Central memory CD8-positive, alpha-beta T cell (primary cell): Measurements from ENCODE around the gene LYG1.
"Not testable (repeated sequence)": the region's sequence is repeated elsewhere in the genome, so short reads cannot be mapped to it uniquely, and the experiment has no call there.

Source experiments
- ATAC-seq: fragments of 150-1000 bp; cut with Tn5 transposase; replicated peaks from 2 replicates; pipeline ENCODE4 v1.10.0; 2022; ENCODE audit warnings: mild to moderate bottlenecking, moderate FRiP score, moderate number of reproducible peaks; ENCODE audit not compliant: poor library complexity, severe bottlenecking; ENCODE audit errors: extremely low read depth
- DNase-seq, 2 donors: peaks; one replicate each; pipeline ENCODE4 v3.0.0; 2021; ENCODE audit warnings: low spot score in 2 of 2
- H3K27ac Mint-ChIP-seq: one replicate; pipeline ENCODE4 v1.8.0; 2022; ENCODE audit warnings: low read depth, mild to moderate bottlenecking, moderate library complexity, mixed read lengths
- H3K27me3 Mint-ChIP-seq: one replicate; pipeline ENCODE4 v1.8.0; 2022; ENCODE audit warnings: mixed read lengths
- H3K36me3 Mint-ChIP-seq: one replicate; pipeline ENCODE4 v1.8.0; 2022; ENCODE audit warnings: mild to moderate bottlenecking, moderate library complexity, mixed read lengths; ENCODE audit not compliant: insufficient read depth
- H3K4me1 Mint-ChIP-seq: one replicate; pipeline ENCODE4 v1.8.0; 2022; ENCODE audit warnings: mixed read lengths
- H3K4me3 Mint-ChIP-seq: one replicate; pipeline ENCODE4 v1.8.0; 2022; ENCODE audit warnings: mild to moderate bottlenecking, moderate library complexity, mixed read lengths
- H3K9me3 Mint-ChIP-seq: one replicate; pipeline ENCODE4 v1.8.0; 2022; ENCODE audit warnings: mixed read lengths

The LYG1 gene

GRCh38 chr2:99301097-99301496 is at the start of gene LYG1:
Gene LYG1, minus strand, starts transcription at chr2:99301197. Its CDS starts 5,527 bp downstream, at chr2:99295670.
- H3K27ac Mint-ChIP-seq, H3K4me1 Mint-ChIP-seq, ATAC-seq, H3K27me3 Mint-ChIP-seq, H3K36me3 Mint-ChIP-seq, H3K4me3 Mint-ChIP-seq, H3K9me3 Mint-ChIP-seq, DNase-seq: not testable (repeated sequence)

GRCh38 chr2:99350194-99350593 is 49.2 kb upstream of the LYG1 start:
- Mint-ChIP-seq H3K9me3 (no peaks in the 10 kb centered on the region), H3K27me3 (no peaks in the 10 kb centered on the region), H3K27ac (no peak overlapping the region), H3K4me3 (no peak overlapping the region), H3K36me3 (peaks cover 4% of the 10 kb centered on the region), H3K4me1 (peaks cover 55% of the 10 kb centered on the region)
- no peak for ATAC-seq
- no peak for DNase-seq

- Mint-ChIP-seq H3K4me1 (peaks cover 53% of the 10 kb centered on the region), H3K36me3 (peaks cover 7% of the 10 kb centered on the region), H3K4me3 (no peak overlapping the region), H3K27me3 (no peaks in the 10 kb centered on the region), H3K27ac (peak overlapping the region; percentile 83), H3K9me3 (no peaks in the 10 kb centered on the region)
- ATAC-seq (no peak), DNase-seq (no peak)
These were observed 47.2 kb upstream of the LYG1 start for GRCh38 chr2:99348173-99348572.

DNA sequence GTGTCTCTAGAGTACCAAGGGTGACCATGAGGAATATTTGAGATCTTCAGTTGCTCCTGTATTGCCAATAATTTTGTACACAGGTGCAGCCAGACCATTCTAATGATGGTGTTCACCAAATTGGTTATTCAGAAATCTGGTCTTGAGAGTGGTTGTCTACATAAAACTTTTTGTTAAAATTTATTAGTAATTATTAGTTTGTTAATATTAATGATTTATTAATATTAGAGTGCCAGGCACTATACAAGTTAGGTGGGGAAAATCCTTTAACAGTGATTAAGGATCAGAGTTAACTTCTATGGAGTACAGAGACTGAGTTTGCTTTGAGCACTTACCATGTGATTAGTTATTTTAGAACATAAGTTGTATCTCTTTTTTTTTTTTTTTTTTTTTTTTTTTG is 45.2 kb upstream of the LYG1 start:
- H3K9me3 Mint-ChIP-seq: no peaks in the 10 kb centered on the region
- peaks cover 6% of the 10 kb centered on the region for H3K36me3 Mint-ChIP-seq
- ATAC-seq (no peak), DNase-seq (no peak)
- H3K27ac Mint-ChIP-seq: no peak overlapping the region
- no peak overlapping the region for H3K4me3 Mint-ChIP-seq
- H3K27me3 Mint-ChIP-seq: no peaks in the 10 kb centered on the region
- H3K4me1 Mint-ChIP-seq: peaks cover 68% of the 10 kb centered on the region

DNA sequence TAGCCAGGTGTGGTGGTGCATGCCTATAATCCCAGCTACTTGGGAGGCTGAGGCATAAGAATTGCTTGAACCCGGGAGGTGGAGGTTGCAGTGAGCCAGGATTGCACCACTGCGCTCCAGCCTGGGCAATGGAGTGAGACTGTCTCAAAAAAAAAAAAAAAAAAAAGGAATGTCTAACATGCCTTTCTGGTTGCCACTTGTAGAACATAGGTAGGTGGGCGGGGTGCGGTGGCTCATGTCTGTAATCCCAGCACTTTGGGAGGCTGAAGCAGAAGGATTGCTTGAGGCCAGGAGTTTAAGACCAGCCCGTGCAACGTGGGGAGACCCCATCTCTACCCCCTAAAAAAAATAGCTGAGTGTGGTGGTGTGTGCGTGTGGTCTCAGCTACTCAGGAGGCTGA is 44.4 kb upstream of the LYG1 start:
- not testable (repeated sequence) for DNase-seq, H3K36me3 Mint-ChIP-seq, H3K27ac Mint-ChIP-seq, H3K27me3 Mint-ChIP-seq, H3K9me3 Mint-ChIP-seq, H3K4me3 Mint-ChIP-seq, ATAC-seq
- peaks cover 63% of the 10 kb centered on the region for H3K4me1 Mint-ChIP-seq

GRCh38 chr2:99342536-99342935 is 41.5 kb upstream of the LYG1 start:
- ATAC-seq (no peak), DNase-seq (no peak)
- Mint-ChIP-seq H3K4me3 (no peak overlapping the region), H3K27me3 (no peaks in the 10 kb centered on the region), H3K36me3 (peaks cover 6% of the 10 kb centered on the region), H3K9me3 (no peaks in the 10 kb centered on the region), H3K27ac (no peak overlapping the region), H3K4me1 (peaks cover 43% of the 10 kb centered on the region)

GRCh38 chr2:99340669-99341236 is 39.8 kb upstream of the LYG1 start:
- no peaks in the 10 kb centered on the region for H3K27me3 Mint-ChIP-seq

DNA sequence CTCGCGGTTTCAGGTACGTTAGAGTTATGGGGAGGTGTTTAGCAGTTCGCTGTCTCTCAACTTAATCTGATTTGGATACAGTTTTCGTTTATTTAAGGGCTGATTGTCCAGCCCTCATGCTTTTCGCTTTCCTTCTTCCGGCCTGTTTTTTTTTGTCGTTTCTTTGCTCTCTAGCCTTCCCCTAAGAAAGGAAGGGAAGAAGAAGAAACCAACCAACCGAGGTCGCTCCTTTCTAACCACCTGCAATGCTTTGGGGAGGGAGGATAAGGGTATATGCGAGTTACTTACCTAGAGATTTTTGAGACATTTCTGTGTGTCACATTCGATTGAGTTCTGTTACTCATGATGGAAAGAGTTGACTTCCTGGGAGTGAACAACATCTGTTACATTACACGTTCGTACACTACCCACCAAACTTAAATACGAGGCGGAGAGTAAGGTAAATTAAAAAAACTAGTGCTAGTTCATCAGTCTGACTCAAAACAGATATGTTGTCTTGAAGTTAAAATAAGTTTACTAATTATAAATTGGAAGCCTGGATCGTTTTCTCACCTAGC is 37.1 kb upstream of the LYG1 start:
- peaks cover 38% of the 10 kb centered on the region for H3K4me1 Mint-ChIP-seq

More at GRCh38 chr2:99340669-99341236, 39.8 kb upstream of the LYG1 start:
- Mint-ChIP-seq H3K4me3 (no peak overlapping the region), H3K36me3 (peaks cover 6% of the 10 kb centered on the region), H3K4me1 (peaks cover 40% of the 10 kb centered on the region), H3K27ac (no peak overlapping the region), H3K9me3 (no peaks in the 10 kb centered on the region)
- no peak for ATAC-seq
- no peak for DNase-seq

GRCh38 chr2:99337113-99338028 is 36.4 kb upstream of the LYG1 start, which contains the start of gene EIF5B:
Gene EIF5B, plus strand, starts transcription at chr2:99337389. Its CDS starts 166 bp downstream, at chr2:99337555.
- no peaks in the 10 kb centered on the region for H3K9me3 Mint-ChIP-seq
- no peak within 1 kb of the TSS for H3K4me3 Mint-ChIP-seq
- H3K36me3 Mint-ChIP-seq: peaks cover 10% of the 10 kb centered on the region
- ATAC-seq: peak; percentile 66
- no peaks in the 10 kb centered on the region for H3K27me3 Mint-ChIP-seq
- peaks cover 36% of the 10 kb centered on the region for H3K4me1 Mint-ChIP-seq
- H3K27ac Mint-ChIP-seq: no peak within 1 kb of the TSS
- peak; percentile 80 for DNase-seq

More for the DNA sequence above, 37.1 kb upstream of the LYG1 start:
- H3K27me3 Mint-ChIP-seq: no peaks in the 10 kb centered on the region
- ATAC-seq (no peak), DNase-seq (no peak)
- H3K36me3 Mint-ChIP-seq: peaks cover 4% of the 10 kb centered on the region
- H3K4me3 Mint-ChIP-seq: no peak overlapping the region
- H3K9me3 Mint-ChIP-seq: no peaks in the 10 kb centered on the region
- H3K27ac Mint-ChIP-seq: no peak overlapping the region

GRCh38 chr2:99336804-99337112 is 35.8 kb upstream of the LYG1 start:
- Mint-ChIP-seq H3K27ac (no peak overlapping the region), H3K36me3 (peaks cover 17% of the 10 kb centered on the region), H3K27me3 (no peaks in the 10 kb centered on the region), H3K9me3 (no peaks in the 10 kb centered on the region), H3K4me1 (peaks cover 32% of the 10 kb centered on the region), H3K4me3 (no peak overlapping the region)
- DNase-seq (no peak), ATAC-seq (peak; percentile 2)

- ATAC-seq: peak; percentile 85
- peak; percentile 91 to 97 for DNase-seq
- no peak within 1 kb of the TSS for H3K27ac Mint-ChIP-seq
- no peak within 1 kb of the TSS for H3K4me3 Mint-ChIP-seq
- no peaks in the 10 kb centered on the region for H3K27me3 Mint-ChIP-seq
- peaks cover 28% of the 10 kb centered on the region for H3K4me1 Mint-ChIP-seq
- no peaks in the 10 kb centered on the region for H3K9me3 Mint-ChIP-seq
- peaks cover 21% of the 10 kb centered on the region for H3K36me3 Mint-ChIP-seq
These were observed 35.2 kb upstream of the LYG1 start, which contains the start of gene TXNDC9 for GRCh38 chr2:99335911-99336803. Gene TXNDC9, minus strand, starts transcription at chr2:99336333. Its CDS starts 3,123 bp downstream, at chr2:99333210.

GRCh38 chr2:99325384-99325783 is 24.4 kb upstream of the LYG1 start:
- DNase-seq: no peak
- no peak overlapping the region for H3K4me3 Mint-ChIP-seq
- H3K36me3 Mint-ChIP-seq: peaks cover 80% of the 10 kb centered on the region
- H3K27ac Mint-ChIP-seq: no peak overlapping the region
- H3K4me1 Mint-ChIP-seq: peaks cover 8% of the 10 kb centered on the region
- no peak for ATAC-seq
- no peaks in the 10 kb centered on the region for H3K9me3 Mint-ChIP-seq
- H3K27me3 Mint-ChIP-seq: no peaks in the 10 kb centered on the region
